C4-2B (cell line): ENCODE results near the gene FLVCR2.

Source experiments
- ZFX ChIP-seq: fragments of 450-650 bp; IDR thresholded peaks from 2 replicates; pipeline ENCODE4 v1.6.1; 2017
- TF ChIP-seq, protein P1 (sequence below): fragments of 450-650 bp; conservative IDR thresholded peaks from 2 replicates; pipeline ENCODE4 v1.5.1; 2017; ENCODE audit warnings: mild to moderate bottlenecking

GRCh38 chr14:75548544-75548943 lies 29.9 kb upstream of the FLVCR2 start:
- TF ChIP-seq, protein P1, sequence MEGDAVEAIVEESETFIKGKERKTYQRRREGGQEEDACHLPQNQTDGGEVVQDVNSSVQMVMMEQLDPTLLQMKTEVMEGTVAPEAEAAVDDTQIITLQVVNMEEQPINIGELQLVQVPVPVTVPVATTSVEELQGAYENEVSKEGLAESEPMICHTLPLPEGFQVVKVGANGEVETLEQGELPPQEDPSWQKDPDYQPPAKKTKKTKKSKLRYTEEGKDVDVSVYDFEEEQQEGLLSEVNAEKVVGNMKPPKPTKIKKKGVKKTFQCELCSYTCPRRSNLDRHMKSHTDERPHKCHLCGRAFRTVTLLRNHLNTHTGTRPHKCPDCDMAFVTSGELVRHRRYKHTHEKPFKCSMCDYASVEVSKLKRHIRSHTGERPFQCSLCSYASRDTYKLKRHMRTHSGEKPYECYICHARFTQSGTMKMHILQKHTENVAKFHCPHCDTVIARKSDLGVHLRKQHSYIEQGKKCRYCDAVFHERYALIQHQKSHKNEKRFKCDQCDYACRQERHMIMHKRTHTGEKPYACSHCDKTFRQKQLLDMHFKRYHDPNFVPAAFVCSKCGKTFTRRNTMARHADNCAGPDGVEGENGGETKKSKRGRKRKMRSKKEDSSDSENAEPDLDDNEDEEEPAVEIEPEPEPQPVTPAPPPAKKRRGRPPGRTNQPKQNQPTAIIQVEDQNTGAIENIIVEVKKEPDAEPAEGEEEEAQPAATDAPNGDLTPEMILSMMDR = no peak
- no peak for TF ChIP-seq ZFX
